ENCODE results near the gene MFSD6. TPM values are rescaled to one million over a fixed set of nuclear protein-coding genes. Genes with fewer than 3 reads are reported as not detected.
A peak's percentile ranks its signal among the peaks of the same experiment; 100 is the strongest.

Gene MFSD6
- total and polyA plus RNA-seq, 10 donors = 5.0 to 130 (median 46.9) TPM

- Histone ChIP-seq H3K4me1 (peaks cover 10 to 57% (median 35%) of the 10 kb centered on the region in 6 donors), H3K9me3 (no peaks in the 10 kb centered on the region), H3K36me3 (peaks cover 0 to 20% (median 4%) of the 10 kb centered on the region in 6 donors), H3K27ac (peak overlapping the region; percentile 68 to 88 (median 75)), H3K27me3 (replicated peaks in 1 of 7) (no peaks in the 10 kb centered on the region), H3K4me3 (no peak overlapping the region)
- TF ChIP-seq POLR2A (IDR thresholded peaks at IDR 0.05) (peak in 1 of 3 donors; percentile 61), POLR2AphosphoS5 (IDR thresholded peaks at IDR 0.05) (peak in 1 of 3 donors; percentile 82), CTCF (IDR thresholded peaks at IDR 0.05 in 8 of 11, conservative IDR thresholded peaks at IDR 0.05 in 3 of 11) (no peak)
- intact Hi-C loops (cut with DNase I; ENCODE audit: low total_unique reads) = no loop called here
- no peak for DNase-seq
- WGBS, 5 donors = 68 to 85% (median 73%) methylated on average over 2 of the region's 2 CpGs
Observed at GRCh38 chr2:190469771-190470170, 61.6 kb downstream of the MFSD6 start.

GRCh38 chr2:190470256-190470826 lies 62.2 kb downstream of the MFSD6 start:
- peaks cover 0 to 20% (median 4%) of the 10 kb centered on the region in 6 donors for H3K36me3 ChIP-seq
- no peaks in the 10 kb centered on the region for H3K27me3 ChIP-seq (replicated peaks in 1 of 7)
- intact Hi-C loops (cut with DNase I; ENCODE audit: low total_unique reads) = no loop called here
- H3K4me1 ChIP-seq = peaks cover 10 to 52% (median 30%) of the 10 kb centered on the region in 6 donors
- WGBS, 5 donors = 81% methylated on average over 5 of the region's 5 CpGs
- no peak overlapping the region for H3K4me3 ChIP-seq
- TF ChIP-seq POLR2AphosphoS5 (IDR thresholded peaks at IDR 0.05) (no peak), POLR2A (IDR thresholded peaks at IDR 0.05) (no peak), CTCF (IDR thresholded peaks at IDR 0.05 in 8 of 11, conservative IDR thresholded peaks at IDR 0.05 in 3 of 11) (no peak)
- H3K27ac ChIP-seq = peak overlapping the region in 7 of 8 donors; percentile 27 to 88 (median 73)
- no peak for DNase-seq
- no peaks in the 10 kb centered on the region for H3K9me3 ChIP-seq

GRCh38 chr2:190477661-190478454 lies 69.7 kb downstream of the MFSD6 start:
- 75 to 93% (median 89%) methylated on average over 4 of the region's 4 CpGs for WGBS, 5 donors
- H3K27ac ChIP-seq = peak overlapping the region in 3 of 8 donors; percentile 18 to 33 (median 27)
- no peak overlapping the region for H3K4me3 ChIP-seq
- intact Hi-C loops (cut with DNase I; ENCODE audit: low total_unique reads) = no loop called here
- H3K9me3 ChIP-seq = no peaks in the 10 kb centered on the region
- no peak for TF ChIP-seq CTCF (IDR thresholded peaks at IDR 0.05 in 8 of 11, conservative IDR thresholded peaks at IDR 0.05 in 3 of 11)
- no peak for TF ChIP-seq POLR2AphosphoS5 (IDR thresholded peaks at IDR 0.05)
- TF ChIP-seq POLR2A (IDR thresholded peaks at IDR 0.05) = no peak
- no peaks in the 10 kb centered on the region for H3K36me3 ChIP-seq
- DNase-seq = no peak
- H3K4me1 ChIP-seq = peaks cover 0 to 24% (median 4%) of the 10 kb centered on the region in 6 donors
- H3K27me3 ChIP-seq (replicated peaks in 1 of 7) = no peaks in the 10 kb centered on the region

- no peak for TF ChIP-seq POLR2A (IDR thresholded peaks at IDR 0.05)
- no peak for TF ChIP-seq CTCF (IDR thresholded peaks at IDR 0.05 in 8 of 11, conservative IDR thresholded peaks at IDR 0.05 in 3 of 11)
- TF ChIP-seq POLR2AphosphoS5 (IDR thresholded peaks at IDR 0.05) = no peak
- H3K4me1 ChIP-seq = peaks cover 0 to 24% (median 4%) of the 10 kb centered on the region in 6 donors
- H3K4me3 ChIP-seq = no peak overlapping the region
- no peaks in the 10 kb centered on the region for H3K27me3 ChIP-seq (replicated peaks in 1 of 7)
- intact Hi-C loops (cut with DNase I; ENCODE audit: low total_unique reads) = no loop called here
- no peaks in the 10 kb centered on the region for H3K36me3 ChIP-seq
- no peaks in the 10 kb centered on the region for H3K9me3 ChIP-seq
- peak overlapping the region in 2 of 8 donors; percentile 18 to 33 for H3K27ac ChIP-seq
- 71 to 81% (median 75%) methylated on average over 3 of the region's 3 CpGs for WGBS, 5 donors
- DNase-seq = no peak
Observed at GRCh38 chr2:190478572-190479195, 70.5 kb downstream of the MFSD6 start.
